Ovary (tissue), 3 donors: ENCODE measurements around the gene PCSK5.

ENCODE experiments used
- CTCF ChIP-seq, 3 donors: fragments of 450-650 bp in 2 of 3; fragments of 200-600 bp in 1 of 3; IDR thresholded peaks; one replicate each; pipeline versions ENCODE4 v1.5.1 to v1.8.0; 2016 to 2022; ENCODE audit warnings: antibody characterized with exemption in 3 of 3, mild to moderate bottlenecking in 1 of 3
- EP300 ChIP-seq: sonication (generic); formaldehyde crosslinking; IDR thresholded peaks from one replicate; pipeline ENCODE4 v1.6.1; 2017; ENCODE audit warnings: antibody characterized with exemption
- POLR2A ChIP-seq: fragments of 450-650 bp; IDR thresholded peaks from one replicate; pipeline ENCODE4 v1.6.1; 2017; ENCODE audit warnings: antibody characterized with exemption, mild to moderate bottlenecking, moderate library complexity
- donor health status: DM: no; HTN: no; CAD: no.

DNA sequence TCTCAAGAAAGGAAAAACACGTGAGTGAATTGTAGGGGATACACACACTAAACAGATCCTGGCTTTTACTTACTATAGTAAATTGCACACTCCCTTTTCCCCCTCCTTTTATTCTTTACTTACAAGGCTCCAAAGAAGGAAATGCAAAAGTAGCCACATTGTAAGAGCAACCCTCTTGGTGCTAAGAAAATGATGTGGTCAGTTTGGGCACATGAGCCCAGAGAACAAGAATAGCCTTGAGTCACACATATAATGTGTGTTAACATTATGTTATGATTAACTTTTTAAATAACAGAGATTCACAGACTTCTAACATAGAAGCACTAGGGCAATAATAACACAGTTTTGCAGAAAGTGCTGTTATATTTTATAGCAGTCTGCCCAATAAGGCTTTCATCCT, 48.5 kb downstream of the PCSK5 start:
- no peak for TF ChIP-seq CTCF (IDR thresholded peaks at IDR 0.05)
- no peak for TF ChIP-seq POLR2A
- TF ChIP-seq EP300 = no peak
